ENCODE results near the gene ZNF816. TPM values are rescaled to one million over a fixed set of nuclear protein-coding genes. Genes with fewer than 3 reads are reported as not detected.

The ZNF816 gene
- total RNA-seq, 1 experiment from 2014 or later = 8.9 TPM

DNA sequence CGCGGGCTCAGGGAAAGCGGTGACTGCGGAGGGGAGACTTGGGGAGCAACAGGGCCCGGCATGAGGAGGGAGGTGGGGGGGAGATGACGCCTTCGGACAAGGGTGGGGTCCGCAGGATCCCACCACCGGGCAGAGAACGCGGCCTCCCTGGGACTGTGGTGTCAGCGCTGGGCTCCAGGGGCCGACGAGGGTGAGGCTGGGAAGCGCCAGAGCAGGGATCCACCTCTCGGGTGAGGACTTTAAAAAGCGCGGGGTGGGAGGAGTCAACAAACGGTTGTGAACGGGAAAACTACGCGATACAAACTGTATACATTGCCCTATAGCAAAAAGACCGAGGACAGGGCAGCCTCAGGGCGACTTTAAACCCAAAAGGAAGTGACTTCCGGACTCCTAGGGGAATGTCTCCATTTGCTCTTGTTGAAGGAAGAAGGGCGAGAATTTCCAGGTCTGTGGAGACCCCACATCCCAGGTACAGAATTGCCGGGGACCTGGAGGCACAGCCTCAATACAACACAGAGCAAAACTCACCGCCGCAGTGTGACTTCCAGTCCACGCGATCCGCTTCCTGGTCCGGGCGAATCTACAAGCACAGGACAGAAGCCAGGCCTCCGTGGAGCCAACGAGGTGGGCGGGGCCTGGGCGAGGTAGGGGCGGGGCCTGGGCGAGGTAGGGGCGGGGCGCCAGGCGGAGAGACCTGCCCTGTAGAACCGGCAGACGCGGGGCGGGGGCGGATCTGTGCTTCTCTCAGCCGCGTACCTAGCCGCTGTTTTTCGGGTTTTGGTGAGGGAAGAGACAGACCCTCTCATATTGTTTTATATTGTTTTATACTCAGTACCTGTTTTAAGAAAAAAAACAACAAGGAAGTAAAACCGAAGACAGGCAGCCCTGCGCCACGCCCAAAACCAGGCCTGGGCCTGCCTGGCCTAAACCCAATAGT is 39.6 kb downstream of the ZNF816 start, which contains the start of gene ZNF888:
ZNF888 (minus strand) TSS at position 588 of the 937 bp plus-strand sequence. CDS start 5,555 bp downstream, outside the sequence.
- peak within 1 kb of the TSS; percentile 84 for H3K4me2 ChIP-seq (ENCODE audit: low read length)
- no peaks in the 10 kb centered on the region for H3K9me2 ChIP-seq (ENCODE audit: insufficient read depth)
- ChIA-PET RAD21 (ENCODE audit: low non-redundant PET in 1 of 2, low total read pairs in 2 of 2, uncharacterized antibody in 2 of 2, unreplicated experiment in 2 of 2) (no interaction called here), POLR2A (no interaction called here), CTCF (no interaction called here)
- H3K27ac ChIP-seq (ENCODE audit: low read depth, low read length) = peak within 1 kb of the TSS; percentile 86
- peaks cover 0 to 10% of the 10 kb centered on the region in 2 experiments; a peak in 1 of 4 replicates for H3K4me1 ChIP-seq (ENCODE audit: control insufficient read depth in 1 of 2, insufficient read depth in 2 of 2, low read length in 2 of 2)
- no peaks in the 10 kb centered on the region for H4K20me1 ChIP-seq (ENCODE audit: insufficient read depth)
- no peaks in the 10 kb centered on the region; a peak in 1 of 4 replicates for H3K36me3 ChIP-seq (ENCODE audit: control insufficient read depth in 1 of 2, insufficient read depth in 2 of 2, low read length in 2 of 2)
- intact Hi-C loops (cut with micrococcal nuclease) = loop anchor here (2.0 kb wide), 1 partner anchor 180 kb away; the partner anchor contains the start of gene ZNF160
- peak within 1 kb of the TSS; percentile 44 for H2AFZ ChIP-seq (ENCODE audit: low read depth, low read length, poor library complexity, severe bottlenecking)
- H3K9ac ChIP-seq (ENCODE audit: low read length) = peak within 1 kb of the TSS; percentile 76
- no peaks in the 10 kb centered on the region for H3K9me3 ChIP-seq (ENCODE audit: control insufficient read depth in 1 of 2, insufficient read depth in 1 of 2, low read depth in 1 of 2, low read length in 2 of 2)
- BruUV-seq (replicated peaks) = TSS peak; percentile 77
- peak within 1 kb of the TSS; percentile 79 to 80 for H3K4me3 ChIP-seq (replicated peaks in 1 of 2; ENCODE audit: low read depth in 1 of 2, low read length in 2 of 2)
- H3K27me3 ChIP-seq (ENCODE audit: insufficient read depth, low read length) = no peaks in the 10 kb centered on the region
- peaks cover 8% of the 10 kb centered on the region; the same call in 1 of the 2 replicates for H3K79me2 ChIP-seq (ENCODE audit: insufficient read depth, low read length)
- DNase-seq (ENCODE audit: low read depth, low spot score) = peak; percentile 59
- ATAC-seq = peak; percentile 99
- TF ChIP-seq SP1 (IDR thresholded peaks at IDR 0.05; ENCODE audit: low read depth) = peak; percentile 43; the same call in 1 of the 2 replicates
- peak; percentile 84 for TF ChIP-seq POLR2AphosphoS5 (IDR thresholded peaks at IDR 0.05; ENCODE audit: low read depth, low read length)
- no peak for TF ChIP-seq FOSL1 (IDR thresholded peaks at IDR 0.05; ENCODE audit: low read depth)
- TF ChIP-seq EZH2 (IDR thresholded peaks at IDR 0.05) = no peak
- TF ChIP-seq, protein P1, sequence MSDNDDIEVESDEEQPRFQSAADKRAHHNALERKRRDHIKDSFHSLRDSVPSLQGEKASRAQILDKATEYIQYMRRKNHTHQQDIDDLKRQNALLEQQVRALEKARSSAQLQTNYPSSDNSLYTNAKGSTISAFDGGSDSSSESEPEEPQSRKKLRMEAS (IDR thresholded peaks at IDR 0.05) = peak; percentile 50; the same call in 1 of the 2 replicates
- peak; percentile 75 for TF ChIP-seq EGR1 (IDR thresholded peaks at IDR 0.05; ENCODE audit: low read depth)
- no peak for TF ChIP-seq REST (IDR thresholded peaks at IDR 0.05; ENCODE audit: low read depth)
- TF ChIP-seq, protein P2, sequence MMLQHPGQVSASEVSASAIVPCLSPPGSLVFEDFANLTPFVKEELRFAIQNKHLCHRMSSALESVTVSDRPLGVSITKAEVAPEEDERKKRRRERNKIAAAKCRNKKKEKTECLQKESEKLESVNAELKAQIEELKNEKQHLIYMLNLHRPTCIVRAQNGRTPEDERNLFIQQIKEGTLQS (IDR thresholded peaks at IDR 0.05) = no peak
- no peak for TF ChIP-seq RAD21 (IDR thresholded peaks at IDR 0.05; ENCODE audit: low read depth)
- no peak for TF ChIP-seq CBX3 (IDR thresholded peaks at IDR 0.05; ENCODE audit: low read depth)
- no peak for TF ChIP-seq TCF7L2 (IDR thresholded peaks at IDR 0.05; ENCODE audit: borderline replicate concordance, extremely low read depth, insufficient read depth, insufficient read length)
- no peak for TF ChIP-seq JUND (IDR thresholded peaks at IDR 0.05)
- TF ChIP-seq SIN3A (IDR thresholded peaks at IDR 0.05; ENCODE audit: low read depth) = peak; percentile 47; the same call in 1 of the 2 replicates
- TF ChIP-seq POLR2A (IDR thresholded peaks at IDR 0.05; ENCODE audit: borderline replicate concordance, extremely low read depth, insufficient read depth, insufficient read length) = no peak
- no peak for TF ChIP-seq ZNF274 (IDR thresholded peaks at IDR 0.05; ENCODE audit: low read depth, low read length)
- TF ChIP-seq ELF1 (IDR thresholded peaks at IDR 0.05; ENCODE audit: borderline replicate concordance, low read depth) = peak; percentile 53
- no peak for TF ChIP-seq EZH2phosphoT487 (IDR thresholded peaks at IDR 0.05; ENCODE audit: borderline replicate concordance)
- peak; percentile 30 for TF ChIP-seq ZBTB33 (IDR thresholded peaks at IDR 0.05; ENCODE audit: extremely low read depth, insufficient replicate concordance, low read length)
- no peak for TF ChIP-seq YY1 (IDR thresholded peaks at IDR 0.05; ENCODE audit: extremely low read depth, insufficient replicate concordance, low read depth, low read length)

Data from HCT116 (cell line).